ENCODE data around the gene ARHGAP42. TPM values are rescaled to one million over a fixed set of nuclear protein-coding genes. Genes with fewer than 3 reads are reported as not detected.

ARHGAP42 gene
- total and polyA plus RNA-seq, 10 donors, result 3.5 to 31.0 (median 19.6) TPM

GRCh38 chr11:100831929-100832494 is 144.9 kb downstream of the ARHGAP42 start:
- no peak for DNase-seq
- H3K27ac ChIP-seq, result no peak overlapping the region
- no peaks in the 10 kb centered on the region for H3K9me3 ChIP-seq

GRCh38 chr11:100832829-100833228 is 145.7 kb downstream of the ARHGAP42 start:
- Histone ChIP-seq H3K27ac (no peak overlapping the region), H3K4me3 (no peak overlapping the region), H3K9me3 (no peaks in the 10 kb centered on the region), H3K36me3 (no peaks in the 10 kb centered on the region), H3K4me1 (no peaks in the 10 kb centered on the region), H3K27me3 (replicated peaks in 1 of 7) (no peaks in the 10 kb centered on the region)
- TF ChIP-seq POLR2AphosphoS5 (IDR thresholded peaks at IDR 0.05) (no peak), POLR2A (IDR thresholded peaks at IDR 0.05) (no peak), CTCF (IDR thresholded peaks at IDR 0.05 in 8 of 11, conservative IDR thresholded peaks at IDR 0.05 in 3 of 11) (no peak)
- intact Hi-C loops (cut with DNase I; ENCODE audit: low total_unique reads), result no loop called here
- WGBS, 5 donors, result 66 to 82% (median 79%) methylated on average over 1 of the region's 1 CpG
- DNase-seq, result no peak

More at GRCh38 chr11:100831929-100832494, 144.9 kb downstream of the ARHGAP42 start:
- intact Hi-C loops (cut with DNase I; ENCODE audit: low total_unique reads), result no loop called here
- Histone ChIP-seq H3K4me3 (no peak overlapping the region), H3K4me1 (no peaks in the 10 kb centered on the region), H3K36me3 (no peaks in the 10 kb centered on the region), H3K27me3 (replicated peaks in 1 of 7) (no peaks in the 10 kb centered on the region)
- WGBS, 5 donors, result 63 to 78% (median 67%) methylated on average over 5 of the region's 5 CpGs
- TF ChIP-seq POLR2AphosphoS5 (IDR thresholded peaks at IDR 0.05) (no peak), POLR2A (IDR thresholded peaks at IDR 0.05) (no peak), CTCF (IDR thresholded peaks at IDR 0.05 in 8 of 11, conservative IDR thresholded peaks at IDR 0.05 in 3 of 11) (no peak)

- H3K27me3 ChIP-seq (replicated peaks in 1 of 7), result no peaks in the 10 kb centered on the region
- no peak for DNase-seq
- no peaks in the 10 kb centered on the region for H3K36me3 ChIP-seq
- no peak overlapping the region for H3K4me3 ChIP-seq
- H3K4me1 ChIP-seq, result no peaks in the 10 kb centered on the region
- TF ChIP-seq CTCF (IDR thresholded peaks at IDR 0.05 in 8 of 11, conservative IDR thresholded peaks at IDR 0.05 in 3 of 11) (no peak), POLR2A (IDR thresholded peaks at IDR 0.05) (no peak), POLR2AphosphoS5 (IDR thresholded peaks at IDR 0.05) (no peak)
- no peaks in the 10 kb centered on the region for H3K9me3 ChIP-seq
- H3K27ac ChIP-seq, result no peak overlapping the region
- intact Hi-C loops (cut with DNase I; ENCODE audit: low total_unique reads), result no loop called here
Measured at GRCh38 chr11:100833276-100833675, 146.2 kb downstream of the ARHGAP42 start.

GRCh38 chr11:100835854-100836253 is 148.8 kb downstream of the ARHGAP42 start:
- no peak overlapping the region for H3K4me3 ChIP-seq
- intact Hi-C loops (cut with DNase I; ENCODE audit: low total_unique reads), result no loop called here
- no peak for DNase-seq
- H3K36me3 ChIP-seq, result no peaks in the 10 kb centered on the region
- no peaks in the 10 kb centered on the region for H3K4me1 ChIP-seq
- no peaks in the 10 kb centered on the region for H3K9me3 ChIP-seq
- H3K27me3 ChIP-seq (replicated peaks in 1 of 7), result no peaks in the 10 kb centered on the region
- no peak overlapping the region for H3K27ac ChIP-seq
- TF ChIP-seq CTCF (IDR thresholded peaks at IDR 0.05 in 8 of 11, conservative IDR thresholded peaks at IDR 0.05 in 3 of 11) (no peak), POLR2A (IDR thresholded peaks at IDR 0.05) (no peak), POLR2AphosphoS5 (IDR thresholded peaks at IDR 0.05) (no peak)
- 63 to 82% (median 71%) methylated on average over 1 of the region's 1 CpG for WGBS, 5 donors

All from spleen (tissue), 11 donors.